OCI-LY7 (cell line): ENCODE data around the gene CDH2. TPM values are rescaled to one million over a fixed set of nuclear protein-coding genes. Genes with fewer than 3 reads are reported as not detected.

Experiments
- BruUV-seq: library from RNA; stranded (reverse); fragments of 400-500 nt; replicated peaks from 2 replicates; lab custom pipeline; 2021; lab: Mats Ljungman, UMichigan
- CTCF ChIA-PET: fragments of 300-600 bp; sonication (Branson Sonifier 250); formaldehyde crosslinking; loops from one replicate; lab custom pipeline; 2022; ENCODE audit warnings: antibody characterized with exemption; ENCODE audit not compliant: unreplicated experiment; lab: Charles Lee
- POLR2A ChIA-PET: fragments of 300-600 bp; sonication (Branson Sonifier 250); formaldehyde crosslinking; loops from one replicate; lab custom pipeline; 2022; ENCODE audit warnings: antibody characterized with exemption; lab: Charles Lee
- DNase-seq: peaks from one replicate; pipeline ENCODE4 v3.0.0-alpha.2; 2015; ENCODE audit warnings: low spot score
- H2AFZ ChIP-seq: fragments of 200-600 bp; sonication (generic), shearing (Covaris generic); 2 replicates; pipeline ENCODE4 v1.6.1; 2014; ENCODE audit warnings: mild to moderate bottlenecking, antibody characterized with exemption, low read length, moderate library complexity
- H3K27ac ChIP-seq: fragments of 200-600 bp; sonication (generic); 2 replicates; pipeline ENCODE4 v1.5.1; 2014; ENCODE audit warnings: mixed run types, low read depth, mild to moderate bottlenecking, moderate library complexity, low read length, inconsistent platforms; ENCODE audit not compliant: poor library complexity, severe bottlenecking
- H3K36me3 ChIP-seq: fragments of 200-600 bp; sonication (generic); 2 replicates; pipeline ENCODE4 v1.6.1; 2014; ENCODE audit warnings: mild to moderate bottlenecking, antibody characterized with exemption, low read length, moderate library complexity, mixed read lengths; ENCODE audit not compliant: insufficient read depth
- H3K4me1 ChIP-seq: fragments of 200-600 bp; sonication (generic); 2 replicates; pipeline ENCODE4 v1.5.1; 2014; ENCODE audit warnings: mild to moderate bottlenecking, low read length; ENCODE audit not compliant: insufficient read depth, poor library complexity, severe bottlenecking
- H3K4me2 ChIP-seq: fragments of 200-600 bp; sonication (generic); 2 replicates; pipeline ENCODE4 v1.6.1; 2014; ENCODE audit warnings: mild to moderate bottlenecking, low read length
- H3K4me3 ChIP-seq: fragments of 200-600 bp; sonication (generic); 2 replicates; pipeline ENCODE4 v1.5.1; 2014; ENCODE audit warnings: mild to moderate bottlenecking, low read depth, low read length; ENCODE audit not compliant: poor library complexity, severe bottlenecking
- H3K79me2 ChIP-seq: fragments of 200-600 bp; sonication (generic); 2 replicates; pipeline ENCODE4 v1.6.1; 2016; ENCODE audit warnings: low read depth, mild to moderate bottlenecking, low read length, moderate library complexity, mixed read lengths; ENCODE audit not compliant: insufficient read depth
- H3K9me2 ChIP-seq: fragments of 200-600 bp; sonication (generic); 2 replicates; pipeline ENCODE4 v1.6.1; 2016; ENCODE audit warnings: mild to moderate bottlenecking, low read length, mixed read lengths; ENCODE audit not compliant: insufficient read depth
- H3K9me3 ChIP-seq: fragments of 200-600 bp; sonication (generic); 2 replicates; pipeline ENCODE4 v1.6.1; 2014; ENCODE audit warnings: mild to moderate bottlenecking, mixed run types, low read length, mixed read lengths
- H4K20me1 ChIP-seq: fragments of 200-600 bp; sonication (generic); 2 replicates; pipeline ENCODE4 v1.6.1; 2014; ENCODE audit warnings: mild to moderate bottlenecking, antibody characterized with exemption, low read length, moderate library complexity, mixed read lengths; ENCODE audit not compliant: insufficient read depth
- EZH2phosphoT487 ChIP-seq: fragments of 200-600 bp; sonication (generic); IDR thresholded peaks from 2 replicates; pipeline ENCODE4 v1.6.1; 2018; ENCODE audit warnings: low read depth, borderline replicate concordance, mild to moderate bottlenecking, mixed run types, antibody characterized with exemption, low read length, moderate library complexity, mixed read lengths
- intact Hi-C: fragments of 100-400 bp; cut with micrococcal nuclease; formaldehyde crosslinking; loops from one replicate; pipeline ENCODE4 v1.10.0; 2022; ENCODE audit not compliant: unreplicated experiment
- total RNA-seq, 2 experiments: library from RNA; depleted of rRNA in 1 of 2; stranded (reverse); fragments of >200 nt in 1 of 2; shearing (Covaris generic) in 1 of 2; gene quantifications; 2 replicates each; pipeline ENCODE4 v1.2.3, GENCODE V29; 2014 to 2022
- TF ChIP-seq, protein P1 (sequence below): fragments of 200-600 bp; sonication (generic); conservative IDR thresholded peaks from 2 replicates; pipeline ENCODE4 v1.5.1; 2014; ENCODE audit warnings: mild to moderate bottlenecking, antibody characterized with exemption, low read length, moderate library complexity, mixed read lengths

The CDH2 gene
- total RNA-seq, 2 experiments from 2014 or later = not detected

DNA sequence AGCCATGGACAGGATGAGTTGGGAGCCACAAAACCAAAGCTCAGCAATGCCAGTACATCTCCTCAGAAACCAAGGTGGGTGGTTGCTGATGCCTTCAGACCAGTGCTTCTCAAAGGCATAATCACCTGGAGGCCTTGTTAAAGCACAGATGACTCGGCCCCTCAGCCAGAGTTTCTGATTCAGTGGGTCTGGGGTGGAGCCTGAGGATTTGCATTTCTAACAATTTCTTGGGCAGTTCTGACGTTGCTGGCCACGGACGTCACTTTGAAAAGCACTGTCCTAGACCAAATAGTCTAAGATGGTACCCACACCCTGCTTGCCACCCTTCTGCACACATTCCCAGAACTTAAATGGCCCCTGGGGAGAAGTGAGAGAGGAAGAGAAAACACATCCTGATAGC lies 24.1 kb upstream of the CDH2 start:
- Histone ChIP-seq H4K20me1 (no peaks in the 10 kb centered on the region), H3K9me2 (no peaks in the 10 kb centered on the region), H3K9me3 (no peaks in the 10 kb centered on the region), H3K27ac (no peak overlapping the region), H3K36me3 (no peaks in the 10 kb centered on the region), H3K4me1 (no peaks in the 10 kb centered on the region), H3K4me2 (no peak overlapping the region), H3K79me2 (no peaks in the 10 kb centered on the region), H2AFZ (no peak overlapping the region), H3K4me3 (no peak overlapping the region)
- POLR2A ChIA-PET = no interaction called here
- no peak for DNase-seq
- BruUV-seq = no TSS peak
- CTCF ChIA-PET = no interaction called here
- intact Hi-C loops = no loop called here
- TF ChIP-seq EZH2phosphoT487 = no peak
- TF ChIP-seq, protein P1, sequence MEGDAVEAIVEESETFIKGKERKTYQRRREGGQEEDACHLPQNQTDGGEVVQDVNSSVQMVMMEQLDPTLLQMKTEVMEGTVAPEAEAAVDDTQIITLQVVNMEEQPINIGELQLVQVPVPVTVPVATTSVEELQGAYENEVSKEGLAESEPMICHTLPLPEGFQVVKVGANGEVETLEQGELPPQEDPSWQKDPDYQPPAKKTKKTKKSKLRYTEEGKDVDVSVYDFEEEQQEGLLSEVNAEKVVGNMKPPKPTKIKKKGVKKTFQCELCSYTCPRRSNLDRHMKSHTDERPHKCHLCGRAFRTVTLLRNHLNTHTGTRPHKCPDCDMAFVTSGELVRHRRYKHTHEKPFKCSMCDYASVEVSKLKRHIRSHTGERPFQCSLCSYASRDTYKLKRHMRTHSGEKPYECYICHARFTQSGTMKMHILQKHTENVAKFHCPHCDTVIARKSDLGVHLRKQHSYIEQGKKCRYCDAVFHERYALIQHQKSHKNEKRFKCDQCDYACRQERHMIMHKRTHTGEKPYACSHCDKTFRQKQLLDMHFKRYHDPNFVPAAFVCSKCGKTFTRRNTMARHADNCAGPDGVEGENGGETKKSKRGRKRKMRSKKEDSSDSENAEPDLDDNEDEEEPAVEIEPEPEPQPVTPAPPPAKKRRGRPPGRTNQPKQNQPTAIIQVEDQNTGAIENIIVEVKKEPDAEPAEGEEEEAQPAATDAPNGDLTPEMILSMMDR = no peak

DNA sequence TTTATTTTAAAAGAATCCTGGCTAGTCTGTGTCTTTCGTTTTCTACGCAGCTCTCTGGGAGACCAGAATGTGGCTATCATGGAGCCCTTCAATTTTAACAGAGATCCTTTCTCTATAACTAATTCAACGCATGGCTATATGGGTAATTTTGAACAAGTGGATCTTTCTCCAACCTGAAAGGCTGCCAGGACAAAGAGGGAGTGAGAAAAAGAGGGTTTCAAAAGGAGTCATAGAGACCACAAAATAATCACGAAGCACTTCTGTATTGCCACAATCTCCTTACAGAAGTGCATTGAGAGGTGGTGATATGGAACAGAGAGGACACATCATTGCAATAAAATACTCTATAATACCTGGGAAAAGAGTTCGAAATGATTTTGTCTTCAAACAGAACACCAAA lies 21.7 kb upstream of the CDH2 start:
- H3K36me3 ChIP-seq = no peaks in the 10 kb centered on the region
- H3K9me2 ChIP-seq = no peaks in the 10 kb centered on the region
- H3K4me3 ChIP-seq = no peak overlapping the region
- H4K20me1 ChIP-seq = no peaks in the 10 kb centered on the region
- H3K79me2 ChIP-seq = no peaks in the 10 kb centered on the region
- POLR2A ChIA-PET = no interaction called here
- H2AFZ ChIP-seq = no peak overlapping the region
- CTCF ChIA-PET = no interaction called here
- no peak for TF ChIP-seq EZH2phosphoT487
- TF ChIP-seq, protein P1 = no peak
- no TSS peak for BruUV-seq
- DNase-seq = no peak
- no peaks in the 10 kb centered on the region for H3K4me1 ChIP-seq
- intact Hi-C loops = no loop called here
- no peak overlapping the region for H3K27ac ChIP-seq
- no peak overlapping the region for H3K4me2 ChIP-seq
- no peaks in the 10 kb centered on the region for H3K9me3 ChIP-seq

DNA sequence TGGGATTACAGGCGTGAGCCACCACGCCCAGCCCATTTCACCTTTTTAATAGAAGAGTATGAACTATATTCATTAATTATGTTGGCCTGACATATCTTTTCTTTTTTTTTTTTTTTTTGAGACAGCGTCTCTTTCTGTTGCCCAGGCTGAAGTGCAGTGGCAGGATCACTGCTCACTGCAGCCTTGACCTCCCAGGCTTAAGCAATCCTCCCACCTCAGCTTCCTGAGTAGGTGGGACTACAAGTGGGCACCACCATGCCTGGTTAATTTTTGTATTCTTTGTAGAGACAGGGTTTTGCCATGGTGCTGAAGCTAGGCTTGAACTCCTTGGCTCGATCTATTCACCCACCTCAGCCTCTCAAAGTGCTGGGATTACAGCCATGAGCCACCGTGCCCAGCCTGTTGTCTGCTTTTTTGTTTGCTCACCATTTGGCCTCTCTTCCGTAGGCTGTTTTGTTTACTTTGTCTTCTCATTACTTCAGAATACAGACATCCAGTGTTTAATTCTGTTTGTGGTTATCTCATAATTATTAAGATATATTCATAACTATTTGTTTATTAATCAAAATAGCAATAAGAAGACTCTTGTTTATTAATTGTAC lies 16.3 kb upstream of the CDH2 start:
- Histone ChIP-seq H3K79me2 (no peaks in the 10 kb centered on the region), H3K4me1 (no peaks in the 10 kb centered on the region), H3K36me3 (no peaks in the 10 kb centered on the region), H3K9me3 (no peaks in the 10 kb centered on the region), H3K4me2 (no peak overlapping the region), H3K9me2 (no peaks in the 10 kb centered on the region), H4K20me1 (no peaks in the 10 kb centered on the region), H2AFZ (no peak overlapping the region), H3K4me3 (no peak overlapping the region), H3K27ac (no peak overlapping the region)
- no peak for TF ChIP-seq EZH2phosphoT487
- TF ChIP-seq, protein P1 = no peak
- DNase-seq = no peak
- BruUV-seq = no TSS peak
- intact Hi-C loops = no loop called here
- ChIA-PET POLR2A (interaction anchor here (0.7 kb wide), 2 partner anchors 29 to 275 kb away, joined by 3 to 4 read pairs; no protein-coding TSS in a partner anchor), CTCF (no interaction called here)
